Measurements from ENCODE around the gene MEMO1. TPM values are rescaled to one million over a fixed set of nuclear protein-coding genes. Genes with fewer than 3 reads are reported as not detected.
A peak's percentile ranks its signal among the peaks of the same experiment; 100 is the strongest.
"Not testable (repeated sequence)": the region's sequence is repeated elsewhere in the genome, so short reads cannot be mapped to it uniquely, and the experiment has no call there.

MEMO1 gene
- total RNA-seq, result 50.0 and 58.9 TPM in 2 replicates
- 38.1 TPM for polyA plus RNA-seq (2012)

DNA sequence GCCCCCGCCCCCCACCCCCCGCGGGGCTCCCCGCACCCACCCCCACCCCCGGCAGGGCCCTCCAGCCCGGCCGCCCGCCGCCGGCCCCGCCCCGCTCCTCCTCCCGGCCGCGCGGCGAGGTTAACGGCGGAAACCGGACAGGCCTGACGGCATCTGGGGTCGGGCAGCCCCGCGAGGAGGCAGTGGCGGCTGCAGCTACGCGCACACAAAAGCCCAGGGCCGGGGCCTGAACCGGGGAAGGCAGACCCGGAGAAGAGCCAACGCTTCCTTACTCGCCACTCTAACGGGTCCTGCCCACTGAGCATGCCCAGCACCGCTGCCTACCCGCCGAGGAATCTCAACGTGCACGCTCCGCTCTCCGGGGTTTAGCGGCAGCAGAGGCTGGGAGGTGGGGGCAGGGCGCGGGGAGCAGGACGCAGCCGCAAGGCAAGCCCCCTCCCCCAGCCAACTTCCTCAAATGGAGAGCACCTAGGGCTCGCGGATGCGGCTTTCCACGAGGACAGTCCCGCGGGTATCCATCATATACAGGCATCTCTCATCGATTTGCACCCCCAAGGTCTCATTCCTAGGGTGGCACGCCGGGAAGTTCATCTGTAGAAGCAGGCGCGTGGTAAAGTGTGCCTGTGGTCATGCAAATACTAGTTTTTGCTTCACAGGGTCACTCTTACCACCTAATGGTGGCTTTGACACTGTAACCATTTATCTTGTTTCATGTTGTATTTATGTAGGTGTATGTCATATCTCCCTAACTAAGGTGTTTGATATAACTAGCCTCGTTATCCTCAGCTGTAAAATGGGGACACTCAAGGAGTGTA is at the start of gene MEMO1:
MEMO1 (minus strand) TSS at position 339 of the 815 bp plus-strand sequence. CDS start 761 bp downstream, outside the sequence.
- DNase-seq (ENCODE audit: low read depth), result peak; percentile 97

DNA sequence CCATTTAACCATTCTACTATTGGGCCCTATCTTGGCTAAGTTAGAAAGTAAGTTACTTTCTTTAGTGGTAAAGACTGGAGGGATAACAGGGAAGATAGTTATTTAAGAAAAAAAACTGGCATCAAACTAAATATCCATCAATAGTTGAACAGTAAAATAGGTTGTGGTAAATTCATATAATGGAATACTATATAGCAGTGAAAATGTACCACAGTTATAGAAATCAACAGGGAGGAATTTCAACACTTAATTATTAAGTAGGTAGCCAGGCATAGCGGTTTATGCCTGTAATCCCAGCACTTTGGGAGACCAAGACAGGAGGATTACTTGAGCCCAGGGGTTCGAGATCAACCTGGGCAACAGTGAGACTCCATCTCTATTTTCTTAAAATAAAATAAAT is 49.5 kb upstream of the MEMO1 start:
- no peak for DNase-seq (ENCODE audit: low read depth)

DNA sequence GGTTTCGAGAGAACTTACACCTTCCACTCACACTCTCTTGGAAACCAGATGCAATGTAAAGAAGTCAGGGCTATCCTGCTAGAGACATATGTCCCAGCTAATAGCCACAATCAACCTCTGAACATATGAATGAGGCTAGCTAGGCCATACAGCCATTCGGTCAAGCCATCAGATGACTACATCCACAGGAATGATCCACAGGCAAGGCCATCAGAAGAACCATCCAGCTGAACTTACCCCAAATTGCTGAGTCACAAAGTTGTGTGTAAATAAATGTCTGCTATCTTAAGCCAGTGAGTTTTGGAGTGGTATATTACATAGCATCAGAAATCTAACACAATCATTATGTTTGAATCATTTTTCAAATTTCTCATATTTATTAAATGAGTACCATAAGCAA is 47.3 kb upstream of the MEMO1 start:
- DNase-seq (ENCODE audit: low read depth), result no peak

DNA sequence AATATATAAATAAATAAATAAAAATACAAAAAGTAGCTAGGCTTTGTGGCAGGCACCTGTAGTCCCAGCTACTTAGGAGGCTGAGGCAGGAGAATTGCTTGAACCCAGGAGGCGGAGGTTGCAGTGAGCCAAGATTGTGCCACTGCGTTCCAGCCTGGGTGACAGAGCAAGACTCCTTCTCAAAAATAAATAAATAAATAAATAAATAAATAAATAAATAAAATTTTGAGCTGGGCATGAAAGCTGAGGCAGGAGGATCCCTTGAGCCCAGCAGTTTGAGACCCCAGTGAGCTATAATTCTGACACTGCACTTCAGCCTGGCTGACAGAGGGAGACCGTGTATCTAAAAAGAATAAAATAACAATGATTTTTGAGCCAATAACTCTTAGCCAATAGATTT is 43.8 kb upstream of the MEMO1 start:
- not testable (repeated sequence) for DNase-seq (ENCODE audit: low read depth)

DNA sequence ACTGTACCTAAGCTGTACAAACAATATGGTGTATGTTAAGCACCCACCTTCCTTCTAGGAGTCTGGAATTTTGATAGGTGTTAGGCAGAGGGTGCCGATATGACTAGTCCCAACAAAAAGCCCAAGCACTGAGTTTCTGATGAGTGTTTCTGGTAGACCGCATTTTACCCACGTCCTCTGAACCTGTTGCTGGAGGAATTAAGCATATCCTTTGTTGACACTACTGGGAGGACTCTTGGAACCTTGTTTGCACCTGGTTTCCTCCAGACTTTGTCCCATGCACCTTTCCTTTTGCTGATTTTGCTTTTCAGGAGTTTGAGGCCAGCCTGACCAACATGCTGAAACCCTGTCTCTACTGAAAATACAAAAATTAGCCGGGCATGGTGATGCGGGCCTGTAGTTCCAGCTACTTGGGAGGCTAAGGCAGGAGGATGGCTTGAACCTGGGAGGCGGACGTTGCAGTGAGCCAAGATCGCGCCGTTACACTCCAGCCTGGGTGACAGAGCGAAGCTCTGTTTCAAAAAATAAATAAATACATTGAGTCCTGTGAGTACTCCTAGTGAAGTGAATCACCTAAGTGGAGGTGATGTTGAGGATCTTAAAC is 41.1 kb upstream of the MEMO1 start:
- DNase-seq (ENCODE audit: low read depth), result no peak

DNA sequence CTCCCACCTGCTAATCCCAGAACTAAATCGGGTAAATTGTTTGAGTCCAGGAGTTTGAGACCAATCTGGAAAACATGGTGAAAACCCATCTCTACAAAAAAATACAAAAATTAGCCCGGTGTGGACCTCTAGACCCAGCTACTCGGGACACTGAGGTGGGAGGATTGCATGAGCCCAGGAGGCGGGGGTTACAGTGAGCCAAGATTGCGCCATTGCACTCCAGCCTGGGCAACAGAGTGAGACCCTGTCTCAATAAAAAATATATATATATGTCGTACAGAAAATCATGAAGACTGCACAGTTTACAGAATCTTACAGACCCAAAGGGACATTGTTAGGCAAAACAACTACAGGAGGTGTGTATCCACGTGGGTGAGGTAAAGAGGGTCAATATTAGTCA is 32.8 kb upstream of the MEMO1 start:
- DNase-seq (ENCODE audit: low read depth), result no peak

DNA sequence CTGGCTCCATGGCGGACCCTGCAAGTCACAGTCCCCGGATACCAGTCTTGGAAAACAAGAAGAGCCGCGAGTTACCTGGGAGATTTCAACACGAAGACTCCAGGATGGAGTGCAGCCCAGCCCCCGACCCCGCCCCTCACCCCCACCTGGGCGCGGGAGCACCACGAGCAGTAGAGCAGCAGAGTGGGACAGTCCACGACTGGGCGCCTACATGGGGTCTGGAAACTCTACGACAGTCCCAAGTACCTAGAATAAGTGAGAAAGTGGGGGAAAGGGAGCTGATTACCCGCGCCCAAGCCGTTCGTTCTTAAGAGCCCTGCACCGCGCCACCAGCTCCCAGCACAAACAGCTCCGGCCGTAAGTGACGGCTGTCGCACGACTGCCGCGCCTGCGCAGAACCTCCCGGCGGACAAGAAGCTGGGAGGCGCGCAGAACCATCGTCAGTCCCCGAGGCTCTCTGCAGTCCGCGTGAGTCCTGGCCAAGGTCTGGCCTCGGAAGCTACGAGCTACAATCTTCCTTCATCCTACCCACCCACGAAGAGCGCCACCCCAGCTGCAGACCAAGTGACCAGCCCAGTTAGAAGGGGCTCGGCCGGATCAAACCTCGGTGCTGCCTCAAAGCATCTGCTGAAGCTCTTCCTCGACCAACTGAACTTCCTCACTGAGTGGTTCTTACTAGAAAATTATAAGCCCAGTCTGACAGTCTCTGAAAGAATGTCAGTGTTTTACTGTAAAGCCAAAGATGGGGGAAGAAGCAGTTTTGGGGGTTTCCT is 28.8 kb upstream of the MEMO1 start, which contains the start of gene DPY30:
DPY30 (minus strand) TSS at position 359 of the 773 bp plus-strand sequence; CDS start at position 10, 349 bp downstream.
- DNase-seq (ENCODE audit: low read depth), result peak; percentile 94

DNA sequence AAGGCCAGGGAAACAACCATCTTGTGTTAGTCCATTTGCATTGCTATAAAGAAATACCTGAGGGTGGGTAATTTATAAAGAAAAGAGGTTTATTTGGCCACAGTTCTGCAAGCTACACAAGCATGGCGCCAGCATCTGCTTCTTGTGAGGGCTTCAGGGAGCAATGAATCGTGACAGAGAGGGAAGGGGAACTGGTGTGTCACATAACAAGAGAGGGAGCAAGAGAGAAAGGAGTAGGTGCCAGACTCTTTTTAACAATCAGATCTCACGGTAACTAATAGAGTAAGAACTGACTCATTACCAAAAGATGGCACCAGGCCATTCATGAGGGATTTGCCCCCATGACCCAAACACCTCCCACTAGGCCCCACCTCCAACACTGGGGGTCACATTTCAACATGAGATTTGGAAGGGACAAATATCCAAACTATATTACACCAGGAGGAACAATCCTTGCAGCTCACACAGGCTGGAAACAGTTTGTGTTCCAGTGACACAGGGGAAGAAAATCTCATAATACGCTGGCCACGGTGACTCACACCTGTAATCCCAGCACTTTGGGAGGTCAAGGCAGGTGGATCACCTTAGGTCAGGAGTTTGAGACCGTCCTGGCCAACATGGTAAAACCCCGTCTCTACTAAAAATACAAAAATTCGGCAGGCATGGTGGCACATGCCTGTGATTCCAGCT is 23.5 kb upstream of the MEMO1 start:
- DNase-seq (ENCODE audit: low read depth), result not testable (repeated sequence)

DNA sequence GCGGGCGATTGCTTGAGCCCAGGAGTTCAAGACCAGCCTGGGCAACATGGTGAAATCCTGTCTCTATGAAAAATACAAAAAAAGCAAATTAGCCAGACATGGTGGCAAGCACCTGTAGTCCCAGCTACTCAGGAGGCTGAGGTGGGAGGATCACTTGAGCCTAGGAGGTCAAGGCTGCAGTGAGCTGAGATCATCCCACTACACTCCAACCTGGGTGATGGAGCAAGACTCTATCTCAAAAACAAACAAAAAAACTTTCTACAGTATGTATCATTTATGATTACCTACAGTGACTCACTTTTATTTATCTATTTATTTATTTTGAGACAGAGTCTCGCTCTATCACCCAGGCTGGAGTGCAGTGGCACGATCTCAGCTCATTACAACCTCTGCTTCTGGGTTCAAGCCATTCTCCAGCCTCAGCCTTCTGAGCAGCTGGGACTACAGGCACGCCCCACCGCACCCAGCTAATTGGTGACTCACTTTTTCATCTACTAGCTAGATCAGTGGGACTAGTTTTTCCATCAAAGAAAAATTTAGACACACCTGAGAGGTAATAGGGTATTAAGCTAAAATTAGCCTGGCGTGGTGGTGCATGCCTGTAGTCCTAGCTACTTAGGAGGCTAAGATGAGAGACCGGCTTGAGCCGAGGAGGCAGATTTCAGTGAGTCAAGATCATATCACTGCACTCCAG is 8.1 kb upstream of the MEMO1 start:
- peak; percentile 35 for DNase-seq (ENCODE audit: low read depth)

DNA sequence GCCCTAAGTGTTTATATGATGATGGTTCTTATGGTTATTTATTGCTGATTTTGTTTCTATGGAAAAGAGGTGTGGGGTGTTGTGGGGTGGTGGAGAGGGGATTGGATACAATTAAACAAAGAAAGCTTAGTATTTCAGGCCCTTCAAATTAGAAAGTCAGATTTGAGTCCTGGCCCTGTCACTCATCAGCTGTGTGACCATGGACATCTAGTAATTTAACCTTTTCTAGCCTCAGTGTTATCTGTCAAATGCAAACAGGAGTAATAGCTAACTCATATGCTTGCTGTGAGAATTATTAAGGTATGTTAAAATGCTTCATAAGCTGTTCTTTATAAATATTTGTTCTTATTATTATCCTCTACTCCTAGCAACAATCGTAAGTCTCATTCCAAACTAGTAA is 2.1 kb upstream of the MEMO1 start:
- DNase-seq (ENCODE audit: low read depth), result no peak

DNA sequence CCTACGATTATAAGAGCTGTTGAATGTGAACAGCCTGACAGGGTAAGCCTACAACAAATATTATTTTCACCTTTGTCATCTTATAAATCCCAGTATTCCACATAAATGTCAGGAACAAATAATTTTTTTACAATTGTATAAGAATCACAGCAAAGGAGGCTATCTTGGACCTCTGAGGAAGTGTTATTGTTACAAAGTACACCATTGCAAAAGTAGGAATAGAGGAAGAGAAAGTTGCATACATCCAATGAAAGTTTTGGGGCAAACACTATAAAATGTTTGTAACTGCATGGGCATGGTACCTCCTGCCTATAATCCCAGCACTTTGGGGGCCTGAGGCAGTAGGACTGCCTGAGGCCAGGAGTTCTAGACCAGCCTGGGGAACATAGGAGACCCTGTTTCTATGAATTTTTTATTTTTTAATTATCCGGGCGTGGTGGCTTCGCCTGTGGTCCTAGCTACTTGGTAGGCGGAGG is 715 bp upstream of the MEMO1 start:
- DNase-seq (ENCODE audit: low read depth), result no peak

DNA sequence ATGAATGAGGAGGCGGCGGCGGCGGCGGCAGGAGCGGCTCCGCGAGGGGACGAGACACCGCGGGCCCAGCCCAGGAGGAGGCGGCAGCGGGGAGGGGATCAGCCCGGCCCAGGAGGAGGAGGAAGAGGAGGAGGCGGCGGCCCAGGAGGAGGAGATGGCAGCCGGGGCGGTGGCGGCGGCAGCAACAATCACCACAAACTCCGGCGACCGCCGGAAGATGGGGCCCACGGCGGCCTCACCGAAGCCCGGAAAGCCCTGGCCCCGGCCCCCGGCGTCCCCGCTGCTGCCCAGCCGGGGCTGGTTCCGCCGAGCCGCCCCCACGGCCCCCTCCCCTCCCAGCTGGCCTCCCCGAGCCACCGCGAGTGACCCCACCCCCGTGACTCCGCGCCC is 533 bp downstream of the MEMO1 start:
- not testable (repeated sequence) for DNase-seq (ENCODE audit: low read depth)

DNA sequence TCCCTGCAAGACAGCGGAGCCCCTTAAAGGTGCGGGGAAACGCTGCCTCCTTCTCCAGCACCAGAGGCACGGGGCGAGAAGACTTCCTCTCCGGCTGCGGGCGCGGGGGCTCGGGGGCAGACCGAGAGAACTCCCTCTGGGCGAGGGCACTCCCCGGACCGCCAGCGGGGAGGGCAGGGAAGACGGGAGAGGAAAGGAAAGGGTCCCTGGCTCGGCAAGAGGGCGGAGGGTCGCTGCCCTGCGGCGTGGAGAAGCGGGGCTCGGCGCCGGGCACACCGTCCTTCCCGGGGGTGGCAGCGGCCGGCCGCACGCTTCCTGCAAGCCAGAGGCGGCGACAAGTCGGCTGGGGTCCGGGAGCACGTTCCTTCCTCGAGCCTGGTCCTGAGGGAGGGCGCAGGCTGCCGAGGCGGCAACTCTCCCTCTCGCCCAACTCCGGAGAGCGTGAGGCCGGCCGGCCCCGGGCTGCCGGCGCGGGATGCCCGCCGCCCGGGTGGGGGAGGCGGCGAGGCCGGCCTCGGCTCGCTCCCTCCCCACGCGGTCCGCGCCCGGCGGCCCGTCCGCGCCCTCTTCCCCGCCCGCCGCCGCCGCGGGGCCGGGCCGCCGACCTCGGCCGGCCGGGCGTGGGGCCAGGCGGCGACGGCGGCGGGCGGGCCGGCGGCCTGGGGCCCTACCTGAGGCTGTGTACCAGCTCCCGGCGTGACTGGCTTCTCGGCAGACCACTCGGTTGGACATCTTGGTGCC is 1.1 kb downstream of the MEMO1 start:
- peak; percentile 27 for DNase-seq (ENCODE audit: low read depth)

DNA sequence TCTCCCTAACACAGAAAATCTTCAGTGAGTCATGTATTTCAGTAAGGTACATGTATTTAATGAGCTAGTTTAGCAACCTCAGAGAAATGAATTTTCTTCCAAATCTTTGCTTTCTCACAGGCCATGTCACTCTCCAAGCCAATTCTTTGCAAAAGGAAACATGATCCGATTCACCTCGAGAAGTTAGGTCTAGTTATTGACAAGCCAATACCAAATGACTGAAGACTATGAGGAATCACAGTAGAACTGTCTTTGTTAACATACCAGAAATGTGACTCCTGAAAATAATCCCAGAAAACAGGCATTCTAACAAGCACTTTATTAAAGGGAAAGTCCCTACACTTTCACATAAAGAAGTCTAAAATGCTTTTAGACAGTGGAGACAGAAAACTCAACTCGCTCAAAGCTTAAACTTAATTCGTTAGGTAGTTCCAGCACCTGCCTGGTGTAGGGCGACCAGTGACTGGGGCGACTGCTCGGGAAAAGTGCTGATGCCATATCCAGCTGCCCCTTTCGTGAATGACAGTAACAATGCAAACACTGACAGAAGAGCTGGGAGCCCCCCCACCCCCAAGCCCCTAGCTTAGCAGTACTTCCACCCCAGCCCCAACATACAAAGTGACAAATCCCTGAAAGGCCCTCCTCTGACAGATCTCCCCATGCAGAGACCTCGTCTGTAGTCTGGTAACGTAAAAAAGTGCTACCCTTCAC is 1.8 kb downstream of the MEMO1 start:
- DNase-seq (ENCODE audit: low read depth), result peak; percentile 26

DNA sequence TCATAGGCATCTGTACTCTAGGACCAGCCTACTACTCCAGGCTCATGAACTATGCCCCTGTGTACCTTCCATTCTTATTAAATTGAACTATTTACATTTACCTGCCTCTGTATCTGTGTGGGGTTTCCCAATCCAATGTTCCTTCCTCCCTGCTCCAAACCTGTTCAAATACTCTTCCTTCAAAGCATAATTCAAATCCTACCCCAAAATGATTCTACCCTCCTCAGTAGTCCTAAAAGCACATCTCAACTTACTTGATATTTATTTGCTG is 3.8 kb downstream of the MEMO1 start:
- DNase-seq (ENCODE audit: low read depth), result no peak

DNA sequence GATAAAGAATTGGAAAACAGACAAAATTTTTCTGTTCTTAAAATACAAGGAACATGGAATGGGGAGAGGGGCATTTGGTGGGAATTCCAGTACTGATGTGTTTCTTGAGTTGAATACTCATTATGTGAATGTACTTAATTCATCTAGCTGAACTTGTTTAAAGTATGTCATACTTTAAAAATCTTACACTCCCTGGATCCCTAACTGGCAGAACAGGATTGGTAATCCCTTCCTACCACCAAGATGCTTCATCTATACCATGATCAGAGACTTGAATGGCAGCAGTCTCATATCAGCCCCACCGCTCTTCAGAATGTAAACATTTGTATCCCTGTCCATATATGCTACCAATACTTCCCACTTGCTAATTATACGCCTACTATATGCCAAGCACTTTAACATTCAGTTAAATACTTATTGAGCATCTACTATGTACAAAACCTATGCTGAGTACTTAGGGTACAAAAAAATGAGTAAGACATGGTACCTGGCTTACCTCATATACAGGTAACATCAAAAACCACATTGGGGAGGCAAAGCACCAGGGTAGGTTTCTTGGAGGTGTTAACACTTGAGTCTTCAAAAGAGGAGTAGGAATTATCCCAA is 5.3 kb downstream of the MEMO1 start:
- DNase-seq (ENCODE audit: low read depth), result no peak

DNA sequence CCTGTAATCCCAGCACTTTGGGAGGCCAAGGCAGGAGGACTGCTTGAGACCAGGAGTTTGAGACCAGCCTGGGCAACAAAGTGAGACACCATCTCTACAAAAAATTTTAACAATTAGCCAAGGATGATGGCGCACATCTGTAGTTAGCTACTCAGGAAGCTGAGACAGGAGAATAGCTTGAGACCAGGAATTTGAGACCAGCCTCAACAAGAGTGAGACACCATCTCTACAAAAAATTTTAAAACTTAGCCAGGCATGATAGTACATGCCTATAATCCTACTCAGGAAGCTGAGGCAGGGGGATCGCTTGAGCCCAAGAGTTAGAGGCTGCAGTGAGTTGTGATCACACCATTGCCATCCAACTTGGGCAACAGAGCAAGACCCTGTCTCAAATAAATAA is 7.0 kb downstream of the MEMO1 start:
- no peak for DNase-seq (ENCODE audit: low read depth)

DNA sequence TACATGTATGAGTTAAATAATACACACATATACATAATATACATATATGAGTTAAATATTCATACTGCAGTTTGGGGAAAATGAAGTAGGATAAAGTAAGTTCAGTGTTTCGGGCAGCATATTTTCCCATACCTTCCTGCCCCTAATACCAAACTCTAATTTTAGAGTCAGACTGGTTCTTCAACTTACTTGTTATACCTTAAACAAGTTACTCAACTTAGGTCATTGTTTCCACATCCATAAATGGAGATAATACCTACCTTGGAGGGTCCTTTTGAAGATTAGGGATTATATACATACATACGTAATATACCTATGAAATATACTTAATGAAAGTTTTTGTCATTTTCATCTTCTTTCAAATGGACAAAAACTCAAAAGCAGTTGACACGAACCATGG is 8.4 kb downstream of the MEMO1 start:
- no peak for DNase-seq (ENCODE audit: low read depth)

DNA sequence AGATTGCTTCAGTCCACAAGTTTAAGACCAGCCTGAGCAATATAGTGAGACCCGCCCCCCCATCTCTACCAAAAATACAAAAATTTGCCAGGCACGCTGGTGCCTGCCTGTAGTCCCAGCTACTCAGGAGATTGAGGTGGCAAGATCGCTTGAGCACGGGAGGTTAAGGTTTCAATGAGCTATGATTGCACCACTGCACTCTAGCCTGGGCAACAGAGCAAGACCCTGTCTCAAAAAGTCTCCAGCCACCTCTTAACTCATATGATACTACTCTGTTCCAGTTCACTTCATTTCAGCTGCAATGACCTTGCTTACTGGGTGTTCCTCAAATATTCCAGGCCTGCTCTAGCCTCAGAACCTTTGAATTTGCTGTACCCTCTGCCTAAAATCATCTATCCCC is 11.4 kb downstream of the MEMO1 start:
- DNase-seq (ENCODE audit: low read depth), result no peak
